K562 (cell line): Measurements from ENCODE around the gene PRR23E.

Experiments used
- BRD9 ChIP-seq: fragments of 450-650 bp; IDR thresholded peaks from 2 replicates; pipeline ENCODE4 v1.6.1; 2018; ENCODE audit warnings: low read depth; ENCODE audit not compliant: partially characterized antibody
- EZH2 ChIP-seq: IDR thresholded peaks from 2 replicates; pipeline ENCODE4 v1.6.1; 2012; ENCODE audit warnings: low read depth, mild to moderate bottlenecking, inconsistent platforms, low read length, borderline replicate concordance
- HMG20B ChIP-seq: fragments of 250-450 bp; sonication (Bioruptor Pico); IDR thresholded peaks from 2 replicates; pipeline ENCODE4 v1.5.0; 2021; ENCODE audit warnings: mild to moderate bottlenecking
- POLR2A ChIP-seq: fragments of 450-650 bp; conservative IDR thresholded peaks from 2 replicates; pipeline ENCODE4 v1.6.1; 2016
- POLR2AphosphoS5 ChIP-seq: IDR thresholded peaks from 2 replicates; pipeline ENCODE4 v1.6.1; 2011; ENCODE audit warnings: mild to moderate bottlenecking, low read depth, low read length, moderate library complexity; ENCODE audit not compliant: control insufficient read depth, insufficient read depth
- SAFB ChIP-seq: fragments of 200-400 bp; formaldehyde crosslinking; IDR thresholded peaks from 2 replicates; pipeline ENCODE4 v1.6.1; 2017; ENCODE audit warnings: low read depth, low read length, borderline replicate concordance
- TFE3 ChIP-seq: fragments of 450-650 bp; formaldehyde crosslinking; IDR thresholded peaks from 2 replicates; pipeline ENCODE4 v1.4.0; 2020; ENCODE audit warnings: mild to moderate bottlenecking, mixed read lengths
- TF ChIP-seq, protein P1 (sequence below): fragments of 250-450 bp; sonication (Bioruptor Pico); IDR thresholded peaks from 2 replicates; pipeline ENCODE4 v1.4.0; 2020; ENCODE audit warnings: mild to moderate bottlenecking, moderate library complexity

GRCh38 chr3:127206611-127207516 is 13.9 kb downstream of the PRR23E start:
- TF ChIP-seq, protein P1, sequence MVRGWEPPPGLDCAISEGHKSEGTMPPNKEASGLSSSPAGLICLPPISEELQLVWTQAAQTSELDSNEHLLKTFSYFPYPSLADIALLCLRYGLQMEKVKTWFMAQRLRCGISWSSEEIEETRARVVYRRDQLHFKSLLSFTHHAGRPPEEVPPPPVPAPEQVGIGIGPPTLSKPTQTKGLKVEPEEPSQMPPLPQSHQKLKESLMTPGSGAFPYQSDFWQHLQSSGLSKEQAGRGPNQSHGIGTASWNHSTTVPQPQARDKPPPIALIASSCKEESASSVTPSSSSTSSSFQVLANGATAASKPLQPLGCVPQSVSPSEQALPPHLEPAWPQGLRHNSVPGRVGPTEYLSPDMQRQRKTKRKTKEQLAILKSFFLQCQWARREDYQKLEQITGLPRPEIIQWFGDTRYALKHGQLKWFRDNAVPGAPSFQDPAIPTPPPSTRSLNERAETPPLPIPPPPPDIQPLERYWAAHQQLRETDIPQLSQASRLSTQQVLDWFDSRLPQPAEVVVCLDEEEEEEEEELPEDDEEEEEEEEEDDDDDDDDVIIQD: no peak
- TF ChIP-seq POLR2AphosphoS5 (no peak), TFE3 (CRISPR knock-in tag) (no peak), POLR2A (no peak), SAFB (no peak), HMG20B (CRISPR knock-in tag) (no peak), EZH2 (no peak), BRD9 (no peak)
